WTC11 (cell line): ENCODE data around the gene GTPBP1. TPM values are rescaled to one million over a fixed set of nuclear protein-coding genes. Genes with fewer than 3 reads are reported as not detected.

Experiments
- NFATC4 ChIP-seq: fragments of 250-450 bp; sonication (Bioruptor Pico); IDR thresholded peaks from 2 replicates; pipeline ENCODE4 v1.9.0; 2021; ENCODE audit warnings: mild to moderate bottlenecking
- RORB ChIP-seq: fragments of 250-450 bp; sonication (Bioruptor Pico); IDR thresholded peaks from 2 replicates; pipeline ENCODE4 v1.9.0; 2021; ENCODE audit warnings: mild to moderate bottlenecking
- ZNF219 ChIP-seq: sonication (generic); formaldehyde crosslinking; IDR thresholded peaks from 2 replicates; pipeline ENCODE4 v1.8.0; 2023; ENCODE audit warnings: missing genetic modification reagents, mild to moderate bottlenecking, borderline replicate concordance
- ZNF671 ChIP-seq: fragments of 250-450 bp; sonication (Bioruptor Pico); IDR thresholded peaks from 2 replicates; pipeline ENCODE4 v1.8.0; 2021; ENCODE audit warnings: mild to moderate bottlenecking
- total RNA-seq: library from RNA; stranded (reverse); gene quantifications from 3 replicates; pipeline ENCODE4 v1.2.3, GENCODE V29; 2021
- TF ChIP-seq, protein P1 (sequence below): sonication (generic); formaldehyde crosslinking; IDR thresholded peaks from 2 replicates; pipeline ENCODE4 v1.8.0; 2023; ENCODE audit warnings: mild to moderate bottlenecking, missing genetic modification reagents
- TF ChIP-seq, protein P2 (sequence below): fragments of 200-600 bp; IDR thresholded peaks from 2 replicates; pipeline ENCODE4 v1.8.0; 2022; ENCODE audit warnings: antibody characterized with exemption
- TF ChIP-seq, protein P3 (sequence below): sonication (generic); formaldehyde crosslinking; IDR thresholded peaks from 2 replicates; pipeline ENCODE4 v1.8.1; 2023; ENCODE audit warnings: mild to moderate bottlenecking, missing genetic modification reagents
- TF ChIP-seq, protein P4 (sequence below): sonication (generic); formaldehyde crosslinking; IDR thresholded peaks from 2 replicates; pipeline ENCODE4 v1.8.0; 2023; ENCODE audit warnings: missing genetic modification reagents
- TF ChIP-seq, protein P5 (sequence below): sonication (generic); formaldehyde crosslinking; conservative IDR thresholded peaks from 2 replicates; pipeline ENCODE4 v1.8.1; 2022; ENCODE audit warnings: mild to moderate bottlenecking, missing genetic modification reagents
- TF ChIP-seq, protein P6 (sequence below): sonication (generic); formaldehyde crosslinking; IDR thresholded peaks from 2 replicates; pipeline ENCODE4 v1.8.0; 2022; ENCODE audit warnings: mild to moderate bottlenecking, missing genetic modification reagents
- TF ChIP-seq, protein P7 (sequence below): sonication (generic); formaldehyde crosslinking; IDR thresholded peaks from 2 replicates; pipeline ENCODE4 v1.8.1; 2023; ENCODE audit warnings: mild to moderate bottlenecking, missing genetic modification reagents, moderate library complexity
- TF ChIP-seq, protein P8 (sequence below): sonication (generic); formaldehyde crosslinking; IDR thresholded peaks from 2 replicates; pipeline ENCODE4 v1.8.1; 2023; ENCODE audit warnings: mild to moderate bottlenecking, missing genetic modification reagents, borderline replicate concordance
- TF ChIP-seq, protein P9 (sequence below): sonication (generic); formaldehyde crosslinking; conservative IDR thresholded peaks from 2 replicates; pipeline ENCODE4 v1.8.1; 2023; ENCODE audit warnings: mild to moderate bottlenecking, low read depth, missing genetic modification reagents, moderate library complexity
- TF ChIP-seq, protein P10 (sequence below): sonication (generic); formaldehyde crosslinking; IDR thresholded peaks from 2 replicates; pipeline ENCODE4 v1.8.0; 2023; ENCODE audit warnings: missing genetic modification reagents, mild to moderate bottlenecking, borderline replicate concordance

The GTPBP1 gene
- total RNA-seq, 1 experiment from 2014 or later, result 108 TPM

DNA sequence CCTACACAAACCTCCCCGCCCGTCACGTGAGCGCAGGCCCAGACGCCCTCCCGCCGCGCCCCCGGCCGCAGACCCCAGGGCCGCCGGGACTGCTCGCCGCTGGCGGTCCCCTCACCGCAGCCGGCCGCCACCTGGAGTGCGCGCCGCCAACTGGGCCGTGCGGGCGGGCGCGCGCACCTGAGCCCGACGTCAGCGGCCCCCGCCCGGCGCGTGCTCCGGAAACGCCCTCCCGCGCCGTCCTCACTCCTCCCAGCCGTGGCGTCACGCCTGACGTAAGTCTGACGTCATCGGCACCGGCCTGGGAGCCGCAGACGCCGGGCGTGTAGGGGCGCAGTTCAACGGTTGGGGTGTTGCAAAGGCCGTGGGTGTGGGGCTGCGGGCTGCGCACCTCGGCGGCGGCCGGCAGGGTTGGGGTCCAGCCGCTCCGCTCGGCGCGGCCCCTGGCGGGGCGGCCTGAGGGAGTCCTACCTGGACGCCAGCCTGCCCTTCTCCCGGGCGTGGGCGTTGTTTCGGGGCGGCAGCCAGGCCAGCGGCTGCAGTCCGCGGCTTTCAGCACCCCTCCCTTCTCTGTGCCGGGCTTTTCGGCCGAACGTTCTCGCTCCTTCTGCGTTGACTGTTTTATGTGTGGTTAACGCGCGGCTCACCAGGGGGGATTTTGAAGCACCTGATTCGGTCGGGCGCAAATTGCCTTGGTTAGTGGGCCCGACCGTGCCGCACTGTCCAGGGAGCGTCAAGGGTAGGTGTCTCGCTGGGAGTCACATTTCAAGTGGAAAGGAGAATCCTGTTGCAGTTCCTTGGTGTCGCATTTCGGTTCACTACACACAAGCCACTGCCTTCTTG, 4.7 kb upstream of the GTPBP1 start, which contains the start of gene JOSD1 (continued):
- TF ChIP-seq, protein P1, sequence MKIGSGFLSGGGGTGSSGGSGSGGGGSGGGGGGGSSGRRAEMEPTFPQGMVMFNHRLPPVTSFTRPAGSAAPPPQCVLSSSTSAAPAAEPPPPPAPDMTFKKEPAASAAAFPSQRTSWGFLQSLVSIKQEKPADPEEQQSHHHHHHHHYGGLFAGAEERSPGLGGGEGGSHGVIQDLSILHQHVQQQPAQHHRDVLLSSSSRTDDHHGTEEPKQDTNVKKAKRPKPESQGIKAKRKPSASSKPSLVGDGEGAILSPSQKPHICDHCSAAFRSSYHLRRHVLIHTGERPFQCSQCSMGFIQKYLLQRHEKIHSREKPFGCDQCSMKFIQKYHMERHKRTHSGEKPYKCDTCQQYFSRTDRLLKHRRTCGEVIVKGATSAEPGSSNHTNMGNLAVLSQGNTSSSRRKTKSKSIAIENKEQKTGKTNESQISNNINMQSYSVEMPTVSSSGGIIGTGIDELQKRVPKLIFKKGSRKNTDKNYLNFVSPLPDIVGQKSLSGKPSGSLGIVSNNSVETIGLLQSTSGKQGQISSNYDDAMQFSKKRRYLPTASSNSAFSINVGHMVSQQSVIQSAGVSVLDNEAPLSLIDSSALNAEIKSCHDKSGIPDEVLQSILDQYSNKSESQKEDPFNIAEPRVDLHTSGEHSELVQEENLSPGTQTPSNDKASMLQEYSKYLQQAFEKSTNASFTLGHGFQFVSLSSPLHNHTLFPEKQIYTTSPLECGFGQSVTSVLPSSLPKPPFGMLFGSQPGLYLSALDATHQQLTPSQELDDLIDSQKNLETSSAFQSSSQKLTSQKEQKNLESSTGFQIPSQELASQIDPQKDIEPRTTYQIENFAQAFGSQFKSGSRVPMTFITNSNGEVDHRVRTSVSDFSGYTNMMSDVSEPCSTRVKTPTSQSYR (CRISPR knock-in tag), result no peak
- TF ChIP-seq, protein P2, sequence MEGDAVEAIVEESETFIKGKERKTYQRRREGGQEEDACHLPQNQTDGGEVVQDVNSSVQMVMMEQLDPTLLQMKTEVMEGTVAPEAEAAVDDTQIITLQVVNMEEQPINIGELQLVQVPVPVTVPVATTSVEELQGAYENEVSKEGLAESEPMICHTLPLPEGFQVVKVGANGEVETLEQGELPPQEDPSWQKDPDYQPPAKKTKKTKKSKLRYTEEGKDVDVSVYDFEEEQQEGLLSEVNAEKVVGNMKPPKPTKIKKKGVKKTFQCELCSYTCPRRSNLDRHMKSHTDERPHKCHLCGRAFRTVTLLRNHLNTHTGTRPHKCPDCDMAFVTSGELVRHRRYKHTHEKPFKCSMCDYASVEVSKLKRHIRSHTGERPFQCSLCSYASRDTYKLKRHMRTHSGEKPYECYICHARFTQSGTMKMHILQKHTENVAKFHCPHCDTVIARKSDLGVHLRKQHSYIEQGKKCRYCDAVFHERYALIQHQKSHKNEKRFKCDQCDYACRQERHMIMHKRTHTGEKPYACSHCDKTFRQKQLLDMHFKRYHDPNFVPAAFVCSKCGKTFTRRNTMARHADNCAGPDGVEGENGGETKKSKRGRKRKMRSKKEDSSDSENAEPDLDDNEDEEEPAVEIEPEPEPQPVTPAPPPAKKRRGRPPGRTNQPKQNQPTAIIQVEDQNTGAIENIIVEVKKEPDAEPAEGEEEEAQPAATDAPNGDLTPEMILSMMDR, result no peak
- TF ChIP-seq, protein P3, sequence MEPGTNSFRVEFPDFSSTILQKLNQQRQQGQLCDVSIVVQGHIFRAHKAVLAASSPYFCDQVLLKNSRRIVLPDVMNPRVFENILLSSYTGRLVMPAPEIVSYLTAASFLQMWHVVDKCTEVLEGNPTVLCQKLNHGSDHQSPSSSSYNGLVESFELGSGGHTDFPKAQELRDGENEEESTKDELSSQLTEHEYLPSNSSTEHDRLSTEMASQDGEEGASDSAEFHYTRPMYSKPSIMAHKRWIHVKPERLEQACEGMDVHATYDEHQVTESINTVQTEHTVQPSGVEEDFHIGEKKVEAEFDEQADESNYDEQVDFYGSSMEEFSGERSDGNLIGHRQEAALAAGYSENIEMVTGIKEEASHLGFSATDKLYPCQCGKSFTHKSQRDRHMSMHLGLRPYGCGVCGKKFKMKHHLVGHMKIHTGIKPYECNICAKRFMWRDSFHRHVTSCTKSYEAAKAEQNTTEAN (CRISPR knock-in tag), result 0 out of 2 replicates have a peak, but pooled peaks have one; percentile 53
- TF ChIP-seq ZNF671 (CRISPR knock-in tag) (no peak), RORB (CRISPR knock-in tag) (no peak), NFATC4 (CRISPR knock-in tag) (no peak), ZNF219 (CRISPR knock-in tag) (0 out of 2 replicates have a peak, but pooled peaks have one; percentile 32)
- TF ChIP-seq, protein P4, sequence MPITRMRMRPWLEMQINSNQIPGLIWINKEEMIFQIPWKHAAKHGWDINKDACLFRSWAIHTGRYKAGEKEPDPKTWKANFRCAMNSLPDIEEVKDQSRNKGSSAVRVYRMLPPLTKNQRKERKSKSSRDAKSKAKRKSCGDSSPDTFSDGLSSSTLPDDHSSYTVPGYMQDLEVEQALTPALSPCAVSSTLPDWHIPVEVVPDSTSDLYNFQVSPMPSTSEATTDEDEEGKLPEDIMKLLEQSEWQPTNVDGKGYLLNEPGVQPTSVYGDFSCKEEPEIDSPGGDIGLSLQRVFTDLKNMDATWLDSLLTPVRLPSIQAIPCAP (CRISPR knock-in tag), result no peak
- TF ChIP-seq, protein P5, sequence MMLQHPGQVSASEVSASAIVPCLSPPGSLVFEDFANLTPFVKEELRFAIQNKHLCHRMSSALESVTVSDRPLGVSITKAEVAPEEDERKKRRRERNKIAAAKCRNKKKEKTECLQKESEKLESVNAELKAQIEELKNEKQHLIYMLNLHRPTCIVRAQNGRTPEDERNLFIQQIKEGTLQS (CRISPR knock-in tag), result no peak
- TF ChIP-seq, protein P6, sequence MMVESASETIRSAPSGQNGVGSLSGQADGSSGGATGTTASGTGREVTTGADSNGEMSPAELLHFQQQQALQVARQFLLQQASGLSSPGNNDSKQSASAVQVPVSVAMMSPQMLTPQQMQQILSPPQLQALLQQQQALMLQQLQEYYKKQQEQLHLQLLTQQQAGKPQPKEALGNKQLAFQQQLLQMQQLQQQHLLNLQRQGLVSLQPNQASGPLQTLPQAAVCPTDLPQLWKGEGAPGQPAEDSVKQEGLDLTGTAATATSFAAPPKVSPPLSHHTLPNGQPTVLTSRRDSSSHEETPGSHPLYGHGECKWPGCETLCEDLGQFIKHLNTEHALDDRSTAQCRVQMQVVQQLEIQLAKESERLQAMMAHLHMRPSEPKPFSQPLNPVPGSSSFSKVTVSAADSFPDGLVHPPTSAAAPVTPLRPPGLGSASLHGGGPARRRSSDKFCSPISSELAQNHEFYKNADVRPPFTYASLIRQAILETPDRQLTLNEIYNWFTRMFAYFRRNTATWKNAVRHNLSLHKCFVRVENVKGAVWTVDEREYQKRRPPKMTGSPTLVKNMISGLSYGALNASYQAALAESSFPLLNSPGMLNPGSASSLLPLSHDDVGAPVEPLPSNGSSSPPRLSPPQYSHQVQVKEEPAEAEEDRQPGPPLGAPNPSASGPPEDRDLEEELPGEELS (CRISPR knock-in tag), result peak; percentile 74; the same call in 1 of the 2 replicates
- TF ChIP-seq, protein P7, sequence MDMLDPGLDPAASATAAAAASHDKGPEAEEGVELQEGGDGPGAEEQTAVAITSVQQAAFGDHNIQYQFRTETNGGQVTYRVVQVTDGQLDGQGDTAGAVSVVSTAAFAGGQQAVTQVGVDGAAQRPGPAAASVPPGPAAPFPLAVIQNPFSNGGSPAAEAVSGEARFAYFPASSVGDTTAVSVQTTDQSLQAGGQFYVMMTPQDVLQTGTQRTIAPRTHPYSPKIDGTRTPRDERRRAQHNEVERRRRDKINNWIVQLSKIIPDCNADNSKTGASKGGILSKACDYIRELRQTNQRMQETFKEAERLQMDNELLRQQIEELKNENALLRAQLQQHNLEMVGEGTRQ (CRISPR knock-in tag), result peak; percentile 87
- TF ChIP-seq, protein P8, sequence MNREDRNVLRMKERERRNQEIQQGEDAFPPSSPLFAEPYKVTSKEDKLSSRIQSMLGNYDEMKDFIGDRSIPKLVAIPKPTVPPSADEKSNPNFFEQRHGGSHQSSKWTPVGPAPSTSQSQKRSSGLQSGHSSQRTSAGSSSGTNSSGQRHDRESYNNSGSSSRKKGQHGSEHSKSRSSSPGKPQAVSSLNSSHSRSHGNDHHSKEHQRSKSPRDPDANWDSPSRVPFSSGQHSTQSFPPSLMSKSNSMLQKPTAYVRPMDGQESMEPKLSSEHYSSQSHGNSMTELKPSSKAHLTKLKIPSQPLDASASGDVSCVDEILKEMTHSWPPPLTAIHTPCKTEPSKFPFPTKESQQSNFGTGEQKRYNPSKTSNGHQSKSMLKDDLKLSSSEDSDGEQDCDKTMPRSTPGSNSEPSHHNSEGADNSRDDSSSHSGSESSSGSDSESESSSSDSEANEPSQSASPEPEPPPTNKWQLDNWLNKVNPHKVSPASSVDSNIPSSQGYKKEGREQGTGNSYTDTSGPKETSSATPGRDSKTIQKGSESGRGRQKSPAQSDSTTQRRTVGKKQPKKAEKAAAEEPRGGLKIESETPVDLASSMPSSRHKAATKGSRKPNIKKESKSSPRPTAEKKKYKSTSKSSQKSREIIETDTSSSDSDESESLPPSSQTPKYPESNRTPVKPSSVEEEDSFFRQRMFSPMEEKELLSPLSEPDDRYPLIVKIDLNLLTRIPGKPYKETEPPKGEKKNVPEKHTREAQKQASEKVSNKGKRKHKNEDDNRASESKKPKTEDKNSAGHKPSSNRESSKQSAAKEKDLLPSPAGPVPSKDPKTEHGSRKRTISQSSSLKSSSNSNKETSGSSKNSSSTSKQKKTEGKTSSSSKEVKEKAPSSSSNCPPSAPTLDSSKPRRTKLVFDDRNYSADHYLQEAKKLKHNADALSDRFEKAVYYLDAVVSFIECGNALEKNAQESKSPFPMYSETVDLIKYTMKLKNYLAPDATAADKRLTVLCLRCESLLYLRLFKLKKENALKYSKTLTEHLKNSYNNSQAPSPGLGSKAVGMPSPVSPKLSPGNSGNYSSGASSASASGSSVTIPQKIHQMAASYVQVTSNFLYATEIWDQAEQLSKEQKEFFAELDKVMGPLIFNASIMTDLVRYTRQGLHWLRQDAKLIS (CRISPR knock-in tag), result no peak
- TF ChIP-seq, protein P9, sequence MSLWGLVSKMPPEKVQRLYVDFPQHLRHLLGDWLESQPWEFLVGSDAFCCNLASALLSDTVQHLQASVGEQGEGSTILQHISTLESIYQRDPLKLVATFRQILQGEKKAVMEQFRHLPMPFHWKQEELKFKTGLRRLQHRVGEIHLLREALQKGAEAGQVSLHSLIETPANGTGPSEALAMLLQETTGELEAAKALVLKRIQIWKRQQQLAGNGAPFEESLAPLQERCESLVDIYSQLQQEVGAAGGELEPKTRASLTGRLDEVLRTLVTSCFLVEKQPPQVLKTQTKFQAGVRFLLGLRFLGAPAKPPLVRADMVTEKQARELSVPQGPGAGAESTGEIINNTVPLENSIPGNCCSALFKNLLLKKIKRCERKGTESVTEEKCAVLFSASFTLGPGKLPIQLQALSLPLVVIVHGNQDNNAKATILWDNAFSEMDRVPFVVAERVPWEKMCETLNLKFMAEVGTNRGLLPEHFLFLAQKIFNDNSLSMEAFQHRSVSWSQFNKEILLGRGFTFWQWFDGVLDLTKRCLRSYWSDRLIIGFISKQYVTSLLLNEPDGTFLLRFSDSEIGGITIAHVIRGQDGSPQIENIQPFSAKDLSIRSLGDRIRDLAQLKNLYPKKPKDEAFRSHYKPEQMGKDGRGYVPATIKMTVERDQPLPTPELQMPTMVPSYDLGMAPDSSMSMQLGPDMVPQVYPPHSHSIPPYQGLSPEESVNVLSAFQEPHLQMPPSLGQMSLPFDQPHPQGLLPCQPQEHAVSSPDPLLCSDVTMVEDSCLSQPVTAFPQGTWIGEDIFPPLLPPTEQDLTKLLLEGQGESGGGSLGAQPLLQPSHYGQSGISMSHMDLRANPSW (CRISPR knock-in tag), result no peak; the same call in 1 of the 2 replicates
- TF ChIP-seq, protein P10, sequence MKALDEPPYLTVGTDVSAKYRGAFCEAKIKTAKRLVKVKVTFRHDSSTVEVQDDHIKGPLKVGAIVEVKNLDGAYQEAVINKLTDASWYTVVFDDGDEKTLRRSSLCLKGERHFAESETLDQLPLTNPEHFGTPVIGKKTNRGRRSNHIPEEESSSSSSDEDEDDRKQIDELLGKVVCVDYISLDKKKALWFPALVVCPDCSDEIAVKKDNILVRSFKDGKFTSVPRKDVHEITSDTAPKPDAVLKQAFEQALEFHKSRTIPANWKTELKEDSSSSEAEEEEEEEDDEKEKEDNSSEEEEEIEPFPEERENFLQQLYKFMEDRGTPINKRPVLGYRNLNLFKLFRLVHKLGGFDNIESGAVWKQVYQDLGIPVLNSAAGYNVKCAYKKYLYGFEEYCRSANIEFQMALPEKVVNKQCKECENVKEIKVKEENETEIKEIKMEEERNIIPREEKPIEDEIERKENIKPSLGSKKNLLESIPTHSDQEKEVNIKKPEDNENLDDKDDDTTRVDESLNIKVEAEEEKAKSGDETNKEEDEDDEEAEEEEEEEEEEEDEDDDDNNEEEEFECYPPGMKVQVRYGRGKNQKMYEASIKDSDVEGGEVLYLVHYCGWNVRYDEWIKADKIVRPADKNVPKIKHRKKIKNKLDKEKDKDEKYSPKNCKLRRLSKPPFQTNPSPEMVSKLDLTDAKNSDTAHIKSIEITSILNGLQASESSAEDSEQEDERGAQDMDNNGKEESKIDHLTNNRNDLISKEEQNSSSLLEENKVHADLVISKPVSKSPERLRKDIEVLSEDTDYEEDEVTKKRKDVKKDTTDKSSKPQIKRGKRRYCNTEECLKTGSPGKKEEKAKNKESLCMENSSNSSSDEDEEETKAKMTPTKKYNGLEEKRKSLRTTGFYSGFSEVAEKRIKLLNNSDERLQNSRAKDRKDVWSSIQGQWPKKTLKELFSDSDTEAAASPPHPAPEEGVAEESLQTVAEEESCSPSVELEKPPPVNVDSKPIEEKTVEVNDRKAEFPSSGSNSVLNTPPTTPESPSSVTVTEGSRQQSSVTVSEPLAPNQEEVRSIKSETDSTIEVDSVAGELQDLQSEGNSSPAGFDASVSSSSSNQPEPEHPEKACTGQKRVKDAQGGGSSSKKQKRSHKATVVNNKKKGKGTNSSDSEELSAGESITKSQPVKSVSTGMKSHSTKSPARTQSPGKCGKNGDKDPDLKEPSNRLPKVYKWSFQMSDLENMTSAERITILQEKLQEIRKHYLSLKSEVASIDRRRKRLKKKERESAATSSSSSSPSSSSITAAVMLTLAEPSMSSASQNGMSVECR, result peak; percentile 22; the same call in 1 of the 2 replicates
